Inflammatory macrophage (primary cell): ENCODE data around the gene OR2T27.
A peak's percentile ranks its signal among the peaks of the same experiment; 100 is the strongest.
"Not testable (repeated sequence)": the region's sequence is repeated elsewhere in the genome, so short reads cannot be mapped to it uniquely, and the experiment has no call there.

Experiments
- DNase-seq, 2 donors: peaks; one replicate each; pipeline ENCODE4 v3.0.0-alpha.2; 2020 to 2022
- total RNA-seq, 18 experiments: gene quantifications; one replicate each; lab custom pipeline; 2026; ENCODE audit warnings: mixed read lengths in 6 of 18, inconsistent platforms in 2 of 18; lab: John Stamatoyannopoulos, UW

Gene OR2T27, protein sequence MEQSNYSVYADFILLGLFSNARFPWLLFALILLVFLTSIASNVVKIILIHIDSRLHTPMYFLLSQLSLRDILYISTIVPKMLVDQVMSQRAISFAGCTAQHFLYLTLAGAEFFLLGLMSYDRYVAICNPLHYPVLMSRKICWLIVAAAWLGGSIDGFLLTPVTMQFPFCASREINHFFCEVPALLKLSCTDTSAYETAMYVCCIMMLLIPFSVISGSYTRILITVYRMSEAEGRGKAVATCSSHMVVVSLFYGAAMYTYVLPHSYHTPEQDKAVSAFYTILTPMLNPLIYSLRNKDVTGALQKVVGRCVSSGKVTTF
- 0 reads per million in 18 experiments for total RNA-seq

DNA sequence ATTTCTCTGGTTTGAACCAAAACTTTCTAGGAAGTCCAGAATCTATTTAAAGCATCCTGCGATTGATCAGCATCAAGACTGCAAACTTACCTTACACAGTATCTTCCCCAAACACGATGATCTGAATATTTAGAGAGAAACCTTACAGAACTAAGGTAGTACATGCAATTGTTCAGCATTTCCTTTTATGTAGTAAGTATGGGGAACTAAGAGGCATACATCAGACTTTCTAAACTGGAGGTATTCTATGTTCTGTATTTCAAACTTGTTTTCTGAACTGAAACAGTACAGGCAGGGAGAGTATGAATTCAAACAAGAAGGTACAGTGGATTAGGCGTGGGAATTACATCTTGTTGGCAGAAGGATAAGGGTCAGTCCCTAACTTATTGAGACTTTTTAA is at the start of gene OR2T27:
Gene OR2T27, minus strand, starts transcription at position 175 of the 400 bp plus-strand sequence. CDS start 4,644 bp downstream, outside the sequence.
- DNase-seq: not testable (repeated sequence)

DNA sequence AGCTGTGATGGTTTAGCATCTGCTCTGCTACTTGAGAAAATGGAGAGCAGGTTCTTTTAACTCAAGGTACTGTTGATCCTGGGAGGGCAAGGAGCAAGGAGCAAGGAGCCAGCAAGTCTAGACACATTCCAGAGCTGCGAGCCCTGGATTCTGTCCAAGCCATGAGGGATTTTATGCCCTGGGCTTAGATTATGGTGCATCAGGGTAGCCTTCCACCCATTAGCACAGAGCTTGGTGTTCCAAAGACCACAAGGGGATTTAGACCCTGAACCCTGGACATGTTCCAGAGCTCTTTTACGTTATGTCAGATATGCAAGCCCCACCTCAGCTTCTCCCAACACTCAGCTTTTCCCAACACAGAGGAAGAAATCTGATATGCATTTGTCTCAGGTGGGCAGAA is 49.3 kb upstream of the OR2T27 start:
- no peak for DNase-seq

DNA sequence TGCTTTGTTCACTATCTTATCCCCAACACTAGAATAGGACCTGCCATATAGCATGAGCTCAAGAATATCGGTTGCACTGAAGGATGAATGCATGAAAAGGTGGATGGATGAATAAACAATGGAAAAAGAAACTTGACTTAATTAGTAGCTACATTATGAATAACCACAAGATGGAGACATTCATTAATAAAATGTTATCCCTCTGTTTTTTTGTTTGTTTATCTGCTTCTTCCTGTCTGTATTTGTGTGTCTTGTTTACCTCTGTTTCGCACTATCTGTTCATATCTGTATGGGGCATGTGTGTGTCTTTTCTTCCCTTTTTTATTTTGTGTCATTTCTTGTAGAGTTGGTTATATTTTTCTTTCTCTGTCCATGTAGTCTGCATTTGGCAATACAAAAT is 48.3 kb upstream of the OR2T27 start:
- DNase-seq: peak in 1 of 2 donors; percentile 28

- DNase-seq: no peak
Observed at GRCh38 chr1:248702714-248703113, 47.4 kb upstream of the OR2T27 start, which contains the start of gene OR14I1. OR14I1 (minus strand) TSS chr1:248702766.

DNA sequence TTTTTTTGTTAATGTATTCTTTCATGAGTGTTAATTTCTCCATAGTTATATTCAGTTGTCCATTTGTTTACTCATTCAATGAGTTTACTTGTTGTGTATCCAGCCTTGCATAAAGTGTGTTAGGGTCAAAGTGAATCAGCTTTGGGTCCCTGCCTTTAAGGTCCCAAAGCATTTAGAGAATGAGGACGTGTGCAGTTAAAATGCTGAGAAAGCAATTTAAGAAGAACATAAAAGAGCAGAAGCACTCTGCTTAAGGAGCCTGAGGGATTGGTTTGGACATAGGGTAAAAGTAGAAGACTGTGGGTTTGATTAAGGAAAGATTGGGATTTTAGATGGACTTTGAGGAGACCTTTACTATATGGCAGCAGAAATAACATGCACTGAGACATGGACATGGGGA is 43.8 kb upstream of the OR2T27 start:
- DNase-seq: no peak

- no peak for DNase-seq
Observed at GRCh38 chr1:248697907-248698306, 42.6 kb upstream of the OR2T27 start.

DNA sequence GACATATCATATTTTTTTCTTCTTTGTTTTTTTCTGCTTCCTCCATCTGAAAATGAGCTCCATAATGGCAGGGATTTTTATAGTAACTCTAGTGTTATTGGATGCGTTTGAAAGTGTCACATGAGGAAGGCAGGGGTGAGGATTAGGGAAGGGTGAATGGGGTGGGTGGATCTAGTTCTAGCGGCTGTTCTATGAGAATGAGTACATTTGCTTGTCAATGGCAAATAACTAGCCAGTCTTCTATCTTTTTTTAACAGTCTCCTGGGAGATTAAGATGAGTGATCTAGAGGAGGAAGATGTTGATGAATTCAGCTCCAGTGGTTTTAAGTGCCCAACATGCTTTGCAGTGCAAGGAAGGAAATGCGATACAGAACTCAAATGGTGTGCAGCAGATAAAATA is 41.4 kb upstream of the OR2T27 start:
- DNase-seq: peak; percentile 58 to 62

- peak; percentile 37 to 53 for DNase-seq
Observed at GRCh38 chr1:248696261-248696660, 40.9 kb upstream of the OR2T27 start.

GRCh38 chr1:248695451-248696132 is 40.3 kb upstream of the OR2T27 start:
- peak in 1 of 2 donors; percentile 27 for DNase-seq

- DNase-seq: no peak
Observed at GRCh38 chr1:248691567-248692155, 36.3 kb upstream of the OR2T27 start.

GRCh38 chr1:248688527-248689298 is 33.4 kb upstream of the OR2T27 start:
- DNase-seq: no peak

- DNase-seq: peak in 1 of 2 donors; percentile 24
Observed at GRCh38 chr1:248686815-248687214, 31.5 kb upstream of the OR2T27 start.

DNA sequence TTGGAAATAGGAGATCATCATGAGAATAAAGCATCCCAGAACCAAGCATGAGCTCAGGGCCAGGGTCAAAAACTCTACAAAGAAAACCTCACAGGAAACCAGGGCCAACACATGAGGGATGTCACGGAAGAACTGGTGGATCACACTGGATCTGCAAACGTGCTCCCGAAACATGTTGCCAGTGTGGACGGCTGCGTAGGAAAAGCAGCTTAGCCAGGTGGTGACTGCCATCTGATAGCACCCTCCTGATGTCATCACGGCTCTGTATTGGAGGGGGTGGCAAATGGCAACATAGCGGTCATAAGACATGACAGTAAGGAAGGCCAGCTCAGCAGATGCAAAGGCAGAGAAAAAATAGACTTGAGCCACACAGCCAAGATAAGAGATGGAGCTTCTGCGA is 26.3 kb upstream of the OR2T27 start:
- DNase-seq: no peak

GRCh38 chr1:248670003-248670402 is 14.7 kb upstream of the OR2T27 start:
- no peak for DNase-seq

- not testable (repeated sequence) for DNase-seq
Observed at GRCh38 chr1:248663453-248664328, 8.4 kb upstream of the OR2T27 start.

- DNase-seq: not testable (repeated sequence)
Observed at GRCh38 chr1:248656797-248657196, 1.5 kb upstream of the OR2T27 start.

DNA sequence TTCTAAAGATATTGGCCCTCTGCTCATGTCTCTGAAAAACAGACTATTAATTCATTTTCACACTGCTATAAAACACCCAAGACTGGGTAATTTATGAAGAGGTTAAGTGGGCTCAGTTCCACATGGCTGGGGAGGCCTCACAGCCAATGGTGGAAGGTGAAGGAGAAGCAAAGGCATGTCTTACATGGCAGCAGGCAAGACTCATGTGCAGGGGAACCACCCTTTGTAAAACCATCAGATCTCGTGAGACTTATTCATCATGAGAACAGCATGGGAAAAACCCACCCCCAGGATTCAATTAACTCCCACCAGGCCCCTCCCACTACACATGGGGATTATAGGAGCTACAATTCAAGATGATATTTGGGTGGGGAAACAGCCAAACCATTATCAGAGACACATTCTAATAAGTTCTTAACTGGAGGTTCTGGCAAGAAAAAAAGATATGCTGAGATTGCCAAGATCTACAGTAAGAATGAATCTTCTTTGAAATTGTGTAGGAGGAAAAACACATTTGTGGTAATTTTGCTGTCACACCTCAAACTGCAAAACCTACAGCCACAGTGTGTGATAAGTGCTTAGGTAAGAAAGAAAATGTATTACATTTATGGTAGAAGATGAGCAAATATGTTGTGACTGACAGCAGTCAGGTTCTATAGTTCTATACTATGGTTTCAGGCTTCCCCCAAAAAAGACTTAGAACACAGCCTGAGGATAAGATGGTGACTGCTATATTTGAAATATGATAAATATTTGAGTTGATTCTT is 6.4 kb downstream of the OR2T27 start:
- DNase-seq: not testable (repeated sequence)

GRCh38 chr1:248645178-248645577 is 10.2 kb downstream of the OR2T27 start, which contains the start of gene OR2T35:
OR2T35 (minus strand) TSS chr1:248645278; CDS start chr1:248639258, 6,020 bp downstream.
- not testable (repeated sequence) for DNase-seq

- not testable (repeated sequence) for DNase-seq
Observed at GRCh38 chr1:248642971-248643651, 12.2 kb downstream of the OR2T27 start.

- DNase-seq: not testable (repeated sequence)
Observed at GRCh38 chr1:248641583-248641982, 13.7 kb downstream of the OR2T27 start.
